ENCODE results near the gene ACIN1.

ACIN1 gene

GRCh38 chr14:23137192-23137812 is 42.4 kb upstream of the ACIN1 start:
- TF ChIP-seq CTCF (conservative IDR thresholded peaks at IDR 0.05) (no peak), ZFX (IDR thresholded peaks at IDR 0.05) (no peak)
- H3K27ac ChIP-seq: no peak overlapping the region

GRCh38 chr14:23136566-23137133 is 41.7 kb upstream of the ACIN1 start:
- TF ChIP-seq CTCF (conservative IDR thresholded peaks at IDR 0.05): no peak
- TF ChIP-seq ZFX (IDR thresholded peaks at IDR 0.05): no peak
- H3K27ac ChIP-seq: no peak overlapping the region

GRCh38 chr14:23132970-23133369 is 38.0 kb upstream of the ACIN1 start:
- TF ChIP-seq ZFX (IDR thresholded peaks at IDR 0.05) (no peak), CTCF (conservative IDR thresholded peaks at IDR 0.05) (no peak)
- H3K27ac ChIP-seq: no peak overlapping the region

- no peak overlapping the region for H3K27ac ChIP-seq
- no peak for TF ChIP-seq CTCF (conservative IDR thresholded peaks at IDR 0.05)
- TF ChIP-seq ZFX (IDR thresholded peaks at IDR 0.05): no peak
Measured at GRCh38 chr14:23131482-23131881, 36.5 kb upstream of the ACIN1 start.

GRCh38 chr14:23130871-23131270 is 35.9 kb upstream of the ACIN1 start:
- TF ChIP-seq CTCF (conservative IDR thresholded peaks at IDR 0.05) (no peak), ZFX (IDR thresholded peaks at IDR 0.05) (no peak)
- H3K27ac ChIP-seq: no peak overlapping the region

- H3K27ac ChIP-seq: no peak overlapping the region
- no peak for TF ChIP-seq ZFX (IDR thresholded peaks at IDR 0.05)
- TF ChIP-seq CTCF (conservative IDR thresholded peaks at IDR 0.05): no peak
Measured at GRCh38 chr14:23129759-23130316, 34.9 kb upstream of the ACIN1 start.

GRCh38 chr14:23128969-23129758 is 34.2 kb upstream of the ACIN1 start:
- H3K27ac ChIP-seq: no peak overlapping the region
- TF ChIP-seq ZFX (IDR thresholded peaks at IDR 0.05) (no peak), CTCF (conservative IDR thresholded peaks at IDR 0.05) (no peak)

Measured in C4-2B (cell line).